Kidney (tissue), 14 donors: ENCODE results near the gene STAT6. TPM values are rescaled to one million over a fixed set of nuclear protein-coding genes. Genes with fewer than 3 reads are reported as not detected.
A peak's percentile ranks its signal among the peaks of the same experiment; 100 is the strongest.

Experiments
- DNase-seq, 5 donors: peaks; one replicate each; pipeline ENCODE4 v3.0.0-alpha.2; 2013 to 2020
- FAIRE-seq: peaks from 2 replicates; lab custom pipeline; 2012; peaks lifted over from hg19 to GRCh38; lab: Jason Lieb, UNC
- H3K27ac ChIP-seq, 2 donors: one replicate each; pipeline ENCODE4 v1.7.0; 2013; ENCODE audit warnings: low read depth in 2 of 2, low read length in 2 of 2, inconsistent platforms in 1 of 2
- H3K27me3 ChIP-seq: one replicate; pipeline ENCODE4 v1.7.1; 2013; ENCODE audit warnings: low read length, inconsistent platforms; ENCODE audit not compliant: control insufficient read depth, insufficient read depth
- H3K36me3 ChIP-seq, 3 donors: one replicate each; pipeline versions ENCODE4 v1.7.0 to v1.7.1; 2013; ENCODE audit warnings: low read length in 3 of 3, control low read depth in 1 of 3, inconsistent platforms in 1 of 3; ENCODE audit not compliant: insufficient read depth in 3 of 3, control insufficient read depth in 2 of 3
- H3K4me1 ChIP-seq, 3 donors: one replicate each; pipeline versions ENCODE4 v1.7.0 to v1.7.1; 2013; ENCODE audit warnings: low read length in 3 of 3, inconsistent platforms in 1 of 3, low read depth in 1 of 3; ENCODE audit not compliant: control insufficient read depth in 2 of 3, insufficient read depth in 2 of 3
- H3K4me3 ChIP-seq, 3 donors: one replicate each; pipeline versions ENCODE4 v1.7.0 to v1.8.1; 2013; ENCODE audit warnings: low read length in 3 of 3, control low read depth in 1 of 3, inconsistent platforms in 1 of 3
- H3K9ac ChIP-seq, 3 donors: one replicate each; pipeline versions ENCODE4 v1.7.0 to v1.7.1; 2013; ENCODE audit warnings: low read length in 3 of 3, control low read depth in 1 of 3, inconsistent platforms in 1 of 3
- H3K9me3 ChIP-seq, 3 donors: one replicate each; pipeline versions ENCODE4 v1.7.0 to v1.7.1; 2013; ENCODE audit warnings: low read length in 3 of 3, control low read depth in 1 of 3, inconsistent platforms in 1 of 3; ENCODE audit not compliant: control insufficient read depth in 2 of 3, insufficient read depth in 1 of 3
- intact Hi-C: fragments of 100-400 bp; cut with DNase I; formaldehyde crosslinking; loops from one replicate; pipeline ENCODE4 v1.11.1; 2022
- polyA plus RNA-seq: library from polyadenylated mRNA; stranded (reverse); fragments of 350-450 nt; fragmentation: Illumina TruSeq; extraction: RNeasy Lipid Tissue Mini Kit (QIAGEN cat#74804); gene quantifications from one replicate; pipeline ENCODE4 v1.2.3, GENCODE V29; 2014; ENCODE audit warnings: low read depth, low replicate concordance; ENCODE audit not compliant: insufficient read depth
- total RNA-seq: library from RNA; stranded (reverse); fragmentation: NEBNext Ultra II Directional; extraction: Animal tissue kit (Norgen Biotek cat#: 25700); gene quantifications from one replicate; pipeline ENCODE4 v1.2.1, GENCODE V29; 2021
- TF ChIP-seq, protein P1 (sequence below): IDR thresholded peaks from 3 replicates; pipeline ENCODE4 v1.5.1; 2012; ENCODE audit warnings: mild to moderate bottlenecking, moderate library complexity, borderline replicate concordance; ENCODE audit not compliant: insufficient read depth; ENCODE audit errors: extremely low read depth
- donor health status: control.
- donor health status: control.
- donor health status: control.
- donor health status: control.
- donor health status: control.
- donor health status: DM: yes; HTN: yes; CAD: no.
- donor health status: Normal renal cell carcinoma (clear cell type).

The STAT6 gene
- total and polyA plus RNA-seq, 2 donors from 2014 or later: 74.8 to 232 TPM

DNA sequence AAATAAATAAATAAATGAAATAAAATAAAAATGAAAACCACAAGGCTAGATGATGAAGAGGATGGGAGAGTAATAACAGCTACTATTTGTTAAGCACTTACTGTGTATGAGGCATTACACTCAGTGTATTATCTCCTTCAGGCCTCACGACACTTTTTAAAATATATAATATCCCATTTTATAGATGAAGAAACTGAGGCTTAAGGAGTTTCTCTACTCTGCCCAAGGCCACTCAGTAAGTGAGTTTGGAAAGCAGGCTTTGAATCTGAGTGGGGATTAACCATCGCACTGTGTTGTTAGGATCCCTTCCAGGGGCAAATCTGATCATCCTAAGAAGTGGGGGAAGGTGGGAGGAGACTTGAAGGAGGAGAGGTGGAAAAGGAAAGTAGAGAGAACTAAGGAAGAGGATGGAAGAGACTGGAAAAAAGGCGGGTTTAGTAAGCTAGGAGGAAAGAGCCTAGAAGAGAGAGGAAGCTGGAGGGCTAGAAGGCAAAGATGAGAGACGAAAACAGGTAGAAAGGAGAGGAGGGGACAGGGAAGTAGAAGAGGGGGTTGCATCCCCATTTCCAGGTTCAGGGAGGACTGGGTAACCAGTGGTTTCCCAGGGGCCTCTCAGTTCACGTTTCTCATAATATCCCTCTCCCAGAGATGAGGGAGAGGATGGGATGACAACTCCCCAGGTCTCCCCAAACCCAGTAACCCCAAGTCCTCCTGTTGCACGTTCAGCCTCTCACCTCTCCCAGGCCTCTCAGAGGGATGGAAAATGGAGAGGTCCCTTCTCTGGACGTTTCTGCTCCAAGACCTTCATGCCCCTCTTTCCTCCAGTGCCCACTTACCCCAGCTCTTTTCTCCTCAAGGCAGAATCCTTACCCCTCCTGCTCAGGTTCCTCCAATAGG lies 1.7 kb downstream of the STAT6 start:
- TF ChIP-seq, protein P1, sequence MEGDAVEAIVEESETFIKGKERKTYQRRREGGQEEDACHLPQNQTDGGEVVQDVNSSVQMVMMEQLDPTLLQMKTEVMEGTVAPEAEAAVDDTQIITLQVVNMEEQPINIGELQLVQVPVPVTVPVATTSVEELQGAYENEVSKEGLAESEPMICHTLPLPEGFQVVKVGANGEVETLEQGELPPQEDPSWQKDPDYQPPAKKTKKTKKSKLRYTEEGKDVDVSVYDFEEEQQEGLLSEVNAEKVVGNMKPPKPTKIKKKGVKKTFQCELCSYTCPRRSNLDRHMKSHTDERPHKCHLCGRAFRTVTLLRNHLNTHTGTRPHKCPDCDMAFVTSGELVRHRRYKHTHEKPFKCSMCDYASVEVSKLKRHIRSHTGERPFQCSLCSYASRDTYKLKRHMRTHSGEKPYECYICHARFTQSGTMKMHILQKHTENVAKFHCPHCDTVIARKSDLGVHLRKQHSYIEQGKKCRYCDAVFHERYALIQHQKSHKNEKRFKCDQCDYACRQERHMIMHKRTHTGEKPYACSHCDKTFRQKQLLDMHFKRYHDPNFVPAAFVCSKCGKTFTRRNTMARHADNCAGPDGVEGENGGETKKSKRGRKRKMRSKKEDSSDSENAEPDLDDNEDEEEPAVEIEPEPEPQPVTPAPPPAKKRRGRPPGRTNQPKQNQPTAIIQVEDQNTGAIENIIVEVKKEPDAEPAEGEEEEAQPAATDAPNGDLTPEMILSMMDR: no peak
- Histone ChIP-seq H3K27ac (peak overlapping the region in 1 of 2 donors; percentile 100), H3K27me3 (no peaks in the 10 kb centered on the region), H3K9me3 (no peaks in the 10 kb centered on the region), H3K36me3 (peaks cover 0 to 26% (median 19%) of the 10 kb centered on the region in 3 donors), H3K9ac (peak overlapping the region in 2 of 3 donors; percentile 50 to 98), H3K4me3 (peak overlapping the region; percentile 24 to 93 (median 87)), H3K4me1 (peaks cover 0 to 17% (median 8%) of the 10 kb centered on the region in 3 donors)
- intact Hi-C loops: loop anchor here (5.0 kb wide), 1 partner anchor 42 kb away; no protein-coding TSS in a partner anchor
- FAIRE-seq (no peak), DNase-seq (no peak)

DNA sequence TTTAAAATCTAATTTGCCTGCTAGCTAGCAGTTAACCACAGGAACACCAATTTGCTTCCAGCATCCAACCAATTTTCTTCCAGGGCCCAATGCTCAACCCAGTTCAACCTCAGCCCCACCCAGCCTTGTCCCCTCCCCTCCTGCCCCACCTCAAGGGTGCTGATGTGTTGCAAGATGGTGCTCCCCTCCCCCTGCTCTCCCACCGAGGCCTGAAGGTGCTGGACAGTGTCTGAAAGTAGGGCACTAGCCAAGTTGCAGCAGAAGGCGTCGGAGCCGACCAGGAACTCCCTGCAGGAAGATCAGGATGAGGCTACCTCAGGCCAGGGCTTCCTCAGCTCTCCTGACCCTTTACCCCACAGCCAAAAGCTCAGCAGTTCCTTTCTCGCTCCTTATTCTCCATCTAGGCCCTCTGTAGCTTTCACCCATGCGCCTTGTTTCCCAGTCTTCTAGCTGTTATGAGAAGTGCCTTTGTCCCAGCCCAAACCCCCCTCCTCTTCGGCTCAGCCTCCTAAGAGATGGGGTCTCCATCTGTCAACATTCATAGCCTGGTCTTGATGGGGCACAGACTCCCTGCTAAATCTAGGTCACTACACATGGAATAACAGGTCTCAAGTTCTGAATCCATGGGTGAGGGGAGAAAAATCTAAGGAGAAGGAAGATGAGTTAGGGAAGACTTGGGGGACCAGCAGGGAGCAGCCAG lies 3.6 kb downstream of the STAT6 start:
- FAIRE-seq (no peak), DNase-seq (no peak)
- Histone ChIP-seq H3K27me3 (no peaks in the 10 kb centered on the region), H3K4me3 (no peak overlapping the region), H3K9ac (no peak overlapping the region), H3K36me3 (peaks cover 0 to 29% (median 28%) of the 10 kb centered on the region in 3 donors), H3K4me1 (peaks cover 0 to 15% (median 8%) of the 10 kb centered on the region in 3 donors), H3K9me3 (no peaks in the 10 kb centered on the region), H3K27ac (no peak overlapping the region)
- intact Hi-C loops: no loop called here
- TF ChIP-seq, protein P1: no peak

DNA sequence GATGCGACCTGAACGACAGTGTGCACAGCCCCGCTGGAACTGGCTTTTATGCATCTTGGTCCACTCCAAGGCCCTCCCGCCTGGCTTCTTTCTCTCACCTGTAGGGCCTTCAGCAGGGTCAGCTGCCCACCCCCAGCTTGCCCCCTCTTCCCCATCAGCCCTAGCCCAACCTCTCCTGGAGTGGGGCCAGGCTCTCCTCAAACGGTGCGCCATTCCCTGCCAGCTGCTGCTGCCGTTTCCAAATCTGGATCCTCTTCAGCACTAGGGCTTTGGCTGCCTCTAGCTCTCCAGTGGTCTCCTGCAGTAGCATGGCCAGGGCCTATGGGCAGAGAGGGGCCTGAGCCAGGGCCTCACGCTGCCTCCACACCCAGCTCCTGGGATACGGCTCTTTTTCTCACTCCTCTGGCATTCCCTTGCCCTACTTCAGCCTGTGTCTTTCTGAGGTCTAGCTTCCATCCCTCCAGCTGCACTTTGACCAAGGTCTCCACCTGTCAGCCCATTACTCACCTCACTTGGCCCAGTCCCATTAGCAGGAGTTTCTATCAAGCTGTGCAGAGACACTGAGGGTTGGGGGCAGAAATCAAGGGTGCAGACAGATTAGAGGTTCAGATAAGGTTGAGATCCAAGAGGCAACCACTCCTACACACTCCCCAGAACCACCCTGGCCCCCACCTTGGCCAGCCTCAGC lies 5.0 kb downstream of the STAT6 start:
- Histone ChIP-seq H3K27ac (no peak overlapping the region), H3K27me3 (no peaks in the 10 kb centered on the region), H3K4me3 (no peak overlapping the region), H3K9ac (no peak overlapping the region), H3K4me1 (peaks cover 0 to 15% (median 8%) of the 10 kb centered on the region in 3 donors), H3K36me3 (peaks cover 0 to 31% (median 29%) of the 10 kb centered on the region in 3 donors), H3K9me3 (no peaks in the 10 kb centered on the region)
- FAIRE-seq (no peak), DNase-seq (no peak)
- TF ChIP-seq, protein P1: no peak
- intact Hi-C loops: no loop called here
